NCI-H2107 treated with DMSO at 0.1 percent for 48 hours (cell line): ENCODE measurements around the gene NEU3.

Experiments
- DNase-seq: peaks from one replicate; lab custom pipeline; 2025; ENCODE audit not compliant: unreplicated experiment; lab: John Stamatoyannopoulos, UW

The NEU3 gene

DNA sequence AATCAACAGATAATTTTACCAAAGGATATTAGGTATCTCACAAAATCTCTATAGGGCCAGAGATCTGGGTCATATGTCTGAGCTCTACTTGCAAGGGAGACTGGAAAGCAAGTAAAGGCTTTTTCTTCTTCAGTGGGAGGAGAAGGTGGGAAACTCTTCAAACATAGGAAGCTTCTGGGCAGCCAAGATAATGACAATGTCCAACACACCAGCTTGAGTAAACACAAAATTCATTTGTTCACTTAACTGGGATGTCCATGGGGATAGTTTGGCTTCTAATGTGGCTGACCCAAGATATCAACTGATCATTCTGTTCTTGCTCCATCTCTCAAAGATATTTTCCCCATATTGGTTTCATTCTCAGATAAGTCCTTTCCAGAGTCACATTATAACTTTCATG lies 70.6 kb downstream of the NEU3 start:
- no peak for DNase-seq

DNA sequence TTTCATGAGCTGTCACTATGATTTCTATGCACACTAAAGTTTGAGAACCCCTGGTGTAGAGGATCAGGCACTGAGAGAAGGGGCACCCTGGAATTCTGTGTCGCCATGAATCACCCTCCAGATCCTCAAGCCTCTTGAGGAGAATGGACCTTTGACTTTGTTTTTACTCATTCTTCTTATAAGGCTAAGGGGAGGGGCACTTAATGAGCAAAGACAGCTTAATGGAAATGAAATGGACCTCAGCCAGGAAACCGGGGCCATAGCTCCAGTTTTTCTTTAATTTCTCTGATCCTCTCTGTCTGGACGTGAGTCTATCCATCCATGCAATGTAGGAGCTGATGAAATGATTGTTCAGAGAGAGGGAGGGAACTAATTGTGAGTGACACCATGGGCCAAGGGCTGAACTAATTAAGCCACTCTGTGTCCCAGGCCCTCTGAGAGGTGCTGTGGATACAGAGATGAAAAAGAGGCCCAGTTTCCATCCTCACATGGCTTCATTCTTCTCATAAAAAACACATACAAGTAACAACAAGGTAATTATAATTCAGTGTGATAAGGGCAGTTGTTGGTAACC lies 75.1 kb downstream of the NEU3 start:
- DNase-seq, result no peak

DNA sequence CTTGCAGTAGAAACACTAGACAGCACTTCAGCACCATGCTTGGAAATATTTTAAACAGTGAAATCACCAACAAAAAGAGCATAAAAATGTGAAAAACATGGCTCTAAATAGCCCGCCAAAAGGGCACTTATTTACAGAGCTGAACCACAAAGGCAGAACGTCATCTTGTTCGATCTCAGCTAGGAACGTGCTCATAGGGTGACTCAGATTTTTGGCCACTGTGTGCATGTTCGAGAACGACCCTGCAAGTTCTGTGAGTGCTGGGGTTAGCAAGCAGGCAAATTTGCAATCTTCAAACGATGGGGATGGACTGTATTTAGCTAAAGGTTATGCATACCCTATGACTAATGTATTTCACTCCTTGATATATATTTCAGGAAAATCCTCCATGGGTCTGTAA lies 77.3 kb downstream of the NEU3 start:
- no peak for DNase-seq
